ENCODE results near the gene PTPRA.

DNA sequence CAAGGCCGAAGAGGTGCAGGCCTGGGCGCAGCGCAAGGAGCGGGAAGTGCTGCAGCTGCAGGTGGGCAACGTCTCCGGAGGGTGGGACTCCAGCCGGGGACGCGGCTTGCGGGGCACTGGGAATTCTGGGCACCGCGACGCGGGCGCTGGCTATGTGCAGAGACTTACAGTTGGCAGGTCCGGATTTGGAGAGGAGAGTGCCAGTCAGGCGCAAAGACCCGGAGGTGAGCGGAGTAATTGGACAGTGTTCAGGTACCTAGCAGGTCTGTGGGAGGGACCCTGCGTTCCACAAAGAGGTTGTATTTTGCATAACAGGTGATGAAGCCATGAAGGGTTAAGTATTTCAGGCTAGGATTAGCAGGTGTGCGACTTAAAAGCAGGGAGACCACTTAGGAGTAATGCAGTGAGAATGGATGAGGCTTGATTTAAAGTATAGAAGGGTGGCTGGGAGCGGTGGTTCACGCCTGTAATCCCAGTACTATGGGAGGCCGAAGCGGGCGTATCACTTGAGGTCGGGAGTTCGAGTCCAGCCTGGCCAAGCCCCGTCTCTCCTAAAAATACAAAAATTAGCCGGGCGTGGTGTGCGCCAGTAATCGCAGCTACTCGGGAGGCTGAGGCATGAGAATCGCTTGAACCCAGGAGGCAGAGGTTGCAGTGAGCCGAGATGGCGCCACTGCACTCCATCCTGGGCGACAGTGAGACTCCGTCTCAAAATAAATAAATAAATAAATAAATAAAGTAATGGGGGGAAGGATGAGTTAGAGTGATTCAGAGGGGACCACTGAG is 173.6 kb downstream of the PTPRA start:
- TF ChIP-seq CTCF (IDR thresholded peaks at IDR 0.05) (no peak), POLR2AphosphoS5 (IDR thresholded peaks at IDR 0.05) (no peak), POLR2A (IDR thresholded peaks at IDR 0.05; ENCODE audit: low read depth) (no peak), EP300 (IDR thresholded peaks at IDR 0.05) (no peak)

Data from esophagus muscularis mucosa (tissue), 4 donors.